ENCODE results near the gene TMEFF2. TPM values are rescaled to one million over a fixed set of nuclear protein-coding genes. Genes with fewer than 3 reads are reported as not detected.

The TMEFF2 gene
- total RNA-seq, 3 donors from 2014 or later (not counting 1 experiment from before 2014, with no cell fraction given), result not detected

DNA sequence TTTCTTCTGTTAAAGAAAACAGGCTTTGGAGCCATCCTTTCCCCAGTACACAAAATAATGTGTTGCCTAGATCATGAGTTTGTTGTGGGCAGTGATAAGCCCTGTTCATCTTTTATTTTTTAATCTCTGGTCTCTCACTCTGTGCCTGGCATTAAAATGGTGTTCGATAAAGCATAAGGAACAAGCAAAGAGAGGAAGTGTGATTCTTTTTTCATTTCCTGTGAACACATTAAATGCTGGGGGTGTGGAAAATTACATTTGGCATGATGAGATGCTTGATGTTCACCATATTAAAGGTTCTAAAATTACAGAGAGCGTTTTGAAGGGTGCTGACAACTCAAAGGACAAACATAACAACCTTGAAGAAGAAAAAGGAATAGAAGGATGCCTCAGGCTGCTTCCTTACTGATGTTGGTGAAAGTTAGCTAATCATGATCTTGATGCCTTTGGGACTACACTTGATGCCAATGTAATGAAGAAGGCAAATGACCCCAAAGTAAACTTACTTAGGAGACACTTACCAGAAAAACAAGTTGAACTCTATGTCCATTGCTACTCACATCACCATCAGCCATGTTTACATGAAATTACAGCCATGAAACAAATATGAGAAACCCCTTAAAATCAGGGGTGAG lies 33.0 kb downstream of the TMEFF2 start:
- Mint-ChIP-seq H3K27ac (no peak overlapping the region), H3K36me3 (no peaks in the 10 kb centered on the region), H3K4me1 (peaks cover 11 to 14% of the 10 kb centered on the region in 2 donors), H3K4me3 (peak overlapping the region; percentile 29), H3K27me3 (ENCODE audit: low read depth in 2 of 2) (peaks cover 2 to 7% of the 10 kb centered on the region in 2 donors), H3K9me3 (no peaks in the 10 kb centered on the region)
- WGBS (ENCODE audit: insufficient coverage), result 34% methylated on average over 2 of the region's 2 CpGs
- TF ChIP-seq, protein P1, sequence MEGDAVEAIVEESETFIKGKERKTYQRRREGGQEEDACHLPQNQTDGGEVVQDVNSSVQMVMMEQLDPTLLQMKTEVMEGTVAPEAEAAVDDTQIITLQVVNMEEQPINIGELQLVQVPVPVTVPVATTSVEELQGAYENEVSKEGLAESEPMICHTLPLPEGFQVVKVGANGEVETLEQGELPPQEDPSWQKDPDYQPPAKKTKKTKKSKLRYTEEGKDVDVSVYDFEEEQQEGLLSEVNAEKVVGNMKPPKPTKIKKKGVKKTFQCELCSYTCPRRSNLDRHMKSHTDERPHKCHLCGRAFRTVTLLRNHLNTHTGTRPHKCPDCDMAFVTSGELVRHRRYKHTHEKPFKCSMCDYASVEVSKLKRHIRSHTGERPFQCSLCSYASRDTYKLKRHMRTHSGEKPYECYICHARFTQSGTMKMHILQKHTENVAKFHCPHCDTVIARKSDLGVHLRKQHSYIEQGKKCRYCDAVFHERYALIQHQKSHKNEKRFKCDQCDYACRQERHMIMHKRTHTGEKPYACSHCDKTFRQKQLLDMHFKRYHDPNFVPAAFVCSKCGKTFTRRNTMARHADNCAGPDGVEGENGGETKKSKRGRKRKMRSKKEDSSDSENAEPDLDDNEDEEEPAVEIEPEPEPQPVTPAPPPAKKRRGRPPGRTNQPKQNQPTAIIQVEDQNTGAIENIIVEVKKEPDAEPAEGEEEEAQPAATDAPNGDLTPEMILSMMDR (IDR thresholded peaks at IDR 0.05), result no peak
- Histone ChIP-seq H3K36me3 (ENCODE audit: control insufficient read depth, insufficient read depth, low read length) (no peaks in the 10 kb centered on the region), H3K4me1 (ENCODE audit: control insufficient read depth, insufficient read depth, low read length) (no peaks in the 10 kb centered on the region), H3K9me3 (ENCODE audit: control insufficient read depth, insufficient read depth, low read length) (no peaks in the 10 kb centered on the region), H3K27ac (ENCODE audit: low read length) (no peak overlapping the region), H3K27me3 (ENCODE audit: control insufficient read depth, insufficient read depth, low read length) (peaks cover 2% of the 10 kb centered on the region), H3K4me3 (ENCODE audit: low read length) (no peak overlapping the region)
- DNase-seq, result no peak
- ATAC-seq, result no peak
- intact Hi-C loops (cut with micrococcal nuclease), result loop anchor here (1.0 to 2.0 kb wide), 4 partner anchors 349 to 996 kb away; no protein-coding TSS in a partner anchor

DNA sequence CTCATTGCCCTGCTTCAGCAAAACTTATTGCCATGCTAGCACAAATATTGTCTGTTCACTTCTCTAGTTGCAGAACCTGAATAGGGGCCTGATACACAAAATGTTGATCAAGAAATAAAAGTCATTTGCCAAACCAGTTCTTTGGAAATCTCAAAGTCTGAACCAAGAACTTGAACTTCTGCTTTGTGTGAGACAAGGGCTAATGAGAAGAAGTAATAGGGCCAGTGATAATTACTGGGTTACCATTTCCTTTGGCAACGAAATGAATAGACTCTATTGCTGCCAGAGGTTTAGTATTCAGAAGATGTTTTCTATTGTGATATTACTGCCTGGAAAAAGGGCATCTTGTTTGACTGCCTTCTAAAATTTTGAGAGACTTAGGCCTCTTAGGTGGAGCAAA lies 35.0 kb downstream of the TMEFF2 start:
- no peak overlapping the region for H3K4me3 Mint-ChIP-seq
- peaks cover 2 to 13% of the 10 kb centered on the region in 2 donors for H3K27me3 Mint-ChIP-seq (ENCODE audit: low read depth in 2 of 2)
- TF ChIP-seq, protein P1 (IDR thresholded peaks at IDR 0.05), result no peak
- ATAC-seq, result no peak
- H3K27me3 ChIP-seq (ENCODE audit: control insufficient read depth, insufficient read depth, low read length), result peaks cover 2% of the 10 kb centered on the region
- no peaks in the 10 kb centered on the region for H3K36me3 ChIP-seq (ENCODE audit: control insufficient read depth, insufficient read depth, low read length)
- H3K36me3 Mint-ChIP-seq, result no peaks in the 10 kb centered on the region
- H3K4me3 ChIP-seq (ENCODE audit: low read length), result no peak overlapping the region
- no peak overlapping the region for H3K27ac ChIP-seq (ENCODE audit: low read length)
- peaks cover 11 to 14% of the 10 kb centered on the region in 2 donors for H3K4me1 Mint-ChIP-seq
- intact Hi-C loops (cut with micrococcal nuclease), result no loop called here
- H3K4me1 ChIP-seq (ENCODE audit: control insufficient read depth, insufficient read depth, low read length), result no peaks in the 10 kb centered on the region
- H3K27ac Mint-ChIP-seq, result no peak overlapping the region
- WGBS (ENCODE audit: insufficient coverage), result 65% methylated on average over 1 of the region's 1 CpG
- DNase-seq, result no peak
- no peaks in the 10 kb centered on the region for H3K9me3 Mint-ChIP-seq
- no peaks in the 10 kb centered on the region for H3K9me3 ChIP-seq (ENCODE audit: control insufficient read depth, insufficient read depth, low read length)

DNA sequence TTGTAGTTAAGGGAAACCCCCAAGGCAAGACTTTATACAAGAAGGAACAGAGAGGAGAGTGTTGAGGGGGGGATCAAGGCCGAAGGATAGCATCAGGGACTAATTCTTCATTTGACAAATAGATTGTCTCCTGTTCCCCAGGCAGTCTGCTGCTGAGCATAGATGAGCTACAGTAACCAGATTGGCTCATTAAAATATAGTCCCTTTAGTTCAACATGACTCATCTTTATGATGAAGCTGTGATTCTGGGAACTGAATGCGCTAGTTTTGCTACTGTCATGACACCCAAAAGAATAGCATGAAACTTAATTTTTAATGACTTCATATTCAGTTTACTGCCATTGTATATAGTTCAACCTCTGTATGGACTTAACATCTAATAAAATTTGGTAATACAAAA lies 35.5 kb downstream of the TMEFF2 start:
- Mint-ChIP-seq H3K4me3 (no peak overlapping the region), H3K27me3 (ENCODE audit: low read depth in 2 of 2) (peaks cover 2 to 11% of the 10 kb centered on the region in 2 donors), H3K36me3 (no peaks in the 10 kb centered on the region), H3K27ac (no peak overlapping the region), H3K9me3 (no peaks in the 10 kb centered on the region), H3K4me1 (peaks cover 11 to 14% of the 10 kb centered on the region in 2 donors)
- TF ChIP-seq, protein P1 (IDR thresholded peaks at IDR 0.05), result no peak
- Histone ChIP-seq H3K27ac (ENCODE audit: low read length) (no peak overlapping the region), H3K4me3 (ENCODE audit: low read length) (no peak overlapping the region), H3K4me1 (ENCODE audit: control insufficient read depth, insufficient read depth, low read length) (no peaks in the 10 kb centered on the region), H3K9me3 (ENCODE audit: control insufficient read depth, insufficient read depth, low read length) (no peaks in the 10 kb centered on the region), H3K27me3 (ENCODE audit: control insufficient read depth, insufficient read depth, low read length) (peaks cover 2% of the 10 kb centered on the region), H3K36me3 (ENCODE audit: control insufficient read depth, insufficient read depth, low read length) (no peaks in the 10 kb centered on the region)
- intact Hi-C loops (cut with micrococcal nuclease), result no loop called here
- DNase-seq (no peak), ATAC-seq (no peak)
- 47% methylated on average over 2 of the region's 2 CpGs for WGBS (ENCODE audit: insufficient coverage)

DNA sequence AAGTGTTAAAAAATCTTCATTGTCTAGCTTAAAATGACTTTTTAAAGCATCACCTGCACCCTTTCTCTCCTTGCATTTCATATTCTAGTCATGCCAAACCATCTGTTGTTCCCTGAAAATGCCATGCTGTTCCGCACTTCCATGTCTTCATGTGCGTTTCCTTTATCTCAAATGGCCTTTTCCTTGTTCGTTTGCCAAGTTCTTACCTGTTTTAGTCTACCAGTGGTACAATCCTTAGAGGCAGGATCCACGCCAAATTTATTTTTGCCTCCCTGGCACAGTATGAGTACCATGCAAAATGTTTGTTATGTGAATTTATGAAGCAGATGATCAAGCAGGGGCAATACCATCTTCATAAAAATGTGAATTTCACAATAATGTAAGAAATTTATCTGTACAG lies 37.0 kb downstream of the TMEFF2 start:
- Mint-ChIP-seq H3K36me3 (no peaks in the 10 kb centered on the region), H3K4me1 (peaks cover 11 to 14% of the 10 kb centered on the region in 2 donors), H3K27me3 (ENCODE audit: low read depth in 2 of 2) (peaks cover 3 to 6% of the 10 kb centered on the region in 2 donors), H3K9me3 (no peaks in the 10 kb centered on the region), H3K27ac (no peak overlapping the region), H3K4me3 (no peak overlapping the region)
- WGBS (ENCODE audit: insufficient coverage), result 86% methylated on average over 4 of the region's 4 CpGs
- ATAC-seq (no peak), DNase-seq (no peak)
- Histone ChIP-seq H3K4me1 (ENCODE audit: control insufficient read depth, insufficient read depth, low read length) (no peaks in the 10 kb centered on the region), H3K36me3 (ENCODE audit: control insufficient read depth, insufficient read depth, low read length) (no peaks in the 10 kb centered on the region), H3K9me3 (ENCODE audit: control insufficient read depth, insufficient read depth, low read length) (no peaks in the 10 kb centered on the region), H3K27me3 (ENCODE audit: control insufficient read depth, insufficient read depth, low read length) (peaks cover 2% of the 10 kb centered on the region), H3K4me3 (ENCODE audit: low read length) (no peak overlapping the region), H3K27ac (ENCODE audit: low read length) (no peak overlapping the region)
- TF ChIP-seq, protein P1 (IDR thresholded peaks at IDR 0.05), result no peak
- intact Hi-C loops (cut with micrococcal nuclease), result no loop called here

Measured in natural killer cell (primary cell).